Right lobe of liver (tissue), 4 donors: ENCODE data around the gene VSX2.

Experiments used
- CTCF ChIP-seq, 4 donors: fragments of 200-600 bp in 3 of 4; fragments of 450-650 bp in 1 of 4; IDR thresholded peaks; one replicate each; pipeline versions ENCODE4 v1.5.1 to v1.8.0; 2016 to 2022; ENCODE audit warnings: antibody characterized with exemption in 4 of 4, mild to moderate bottlenecking in 2 of 4
- POLR2A ChIP-seq: fragments of 450-650 bp; IDR thresholded peaks from one replicate; pipeline ENCODE4 v1.6.1; 2017; ENCODE audit warnings: antibody characterized with exemption, mild to moderate bottlenecking
- donor health status: DM: no; HTN: no; CAD: no.
- donor health status: DM: no; HTN: no; CAD: no.
- donor health status: DM: no; HTN: yes; CAD: no.

DNA sequence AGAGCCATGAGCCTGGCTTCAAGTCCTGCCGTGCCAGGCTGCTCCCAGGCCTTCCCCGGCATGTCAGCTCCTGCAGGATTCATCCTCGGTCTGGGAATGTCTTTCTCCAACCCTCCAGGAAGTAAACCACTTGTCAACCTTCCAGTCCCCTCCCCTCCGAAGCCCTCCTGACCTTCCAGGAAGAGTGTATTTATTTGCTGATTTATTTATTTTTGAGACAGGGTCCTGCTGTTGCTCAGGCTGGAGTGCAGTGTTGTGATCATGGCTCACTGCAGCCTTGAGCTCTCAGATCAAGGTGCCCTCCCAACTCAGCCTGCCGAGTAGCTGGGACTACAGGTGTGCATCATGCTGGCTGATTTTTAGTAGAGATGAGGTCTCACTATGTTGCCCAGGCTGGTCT lies 24.7 kb downstream of the VSX2 start:
- TF ChIP-seq POLR2A = no peak
- TF ChIP-seq CTCF (IDR thresholded peaks at IDR 0.05) = no peak
